Gastroesophageal sphincter (tissue), 4 donors: ENCODE results near the gene PSMD7. TPM values are rescaled to one million over a fixed set of nuclear protein-coding genes. Genes with fewer than 3 reads are reported as not detected.

Experiments used
- ATAC-seq: fragments of 150-250 bp; one replicate; pipeline ENCODE4 v1.9.1; 2016; ENCODE audit warnings: mild to moderate bottlenecking, moderate library complexity
- H3K27ac ChIP-seq, 4 donors: fragments of 200-600 bp; sonication (generic) in 3 of 4; 1 replicate in 3 of 4; 2 replicates in 1 of 4; pipeline ENCODE4 v1.5.1; 2016 to 2019
- H3K27me3 ChIP-seq: fragments of 200-600 bp; sonication (generic); one replicate; pipeline ENCODE4 v1.5.1; 2019
- H3K36me3 ChIP-seq, 2 donors: fragments of 200-600 bp; sonication (generic); one replicate each; pipeline ENCODE4 v1.5.1; 2019; ENCODE audit warnings: control low read depth in 1 of 2
- H3K4me1 ChIP-seq, 3 donors: fragments of 200-600 bp; sonication (generic); 1 replicate in 2 of 3; 2 replicates in 1 of 3; pipeline ENCODE4 v1.5.1; 2016 to 2019; ENCODE audit warnings: control low read depth in 2 of 3
- H3K4me3 ChIP-seq, 2 donors: fragments of 200-600 bp; sonication (generic); one replicate each; pipeline ENCODE4 v1.5.1; 2019; ENCODE audit warnings: mild to moderate bottlenecking in 1 of 2, moderate library complexity in 1 of 2
- H3K9me3 ChIP-seq, 3 donors: fragments of 200-600 bp; sonication (generic); one replicate each; pipeline ENCODE4 v1.5.1; 2017 to 2019; ENCODE audit warnings: control low read depth in 2 of 3
- EP300 ChIP-seq: sonication (generic); formaldehyde crosslinking; IDR thresholded peaks from one replicate; pipeline ENCODE4 v1.6.1; 2017; ENCODE audit warnings: antibody characterized with exemption, mild to moderate bottlenecking
- POLR2A ChIP-seq, 2 donors: fragments of 450-650 bp; IDR thresholded peaks; one replicate each; pipeline ENCODE4 v1.6.1; 2017; ENCODE audit warnings: antibody characterized with exemption in 2 of 2, mild to moderate bottlenecking in 2 of 2, moderate library complexity in 1 of 2
- POLR2AphosphoS5 ChIP-seq: sonication (generic); formaldehyde crosslinking; IDR thresholded peaks from one replicate; pipeline ENCODE4 v1.6.1; 2017; ENCODE audit warnings: antibody characterized with exemption
- WGBS, 2 donors: methylation state at CpG; one replicate each; pipeline ENCODE4 v1.1.5; 2018; ENCODE audit warnings: low coverage in 1 of 2; 5-methylcytosine and 5-hydroxymethylcytosine counted together
- total RNA-seq, 4 donors: library from RNA; depleted of rRNA; stranded (reverse); fragments of >200 nt; gene quantifications; one replicate each; pipeline ENCODE4 v1.1.0, GENCODE V29; 2016
- TF ChIP-seq, protein P1 (sequence below), 4 experiments: fragments of 200-600 bp in 2 of 4; fragments of 450-650 bp in 2 of 4; sonication (generic) in 1 of 4; IDR thresholded peaks; one replicate each; pipeline ENCODE4 v1.5.1; 2017 to 2019; ENCODE audit warnings: antibody characterized with exemption in 4 of 4, mild to moderate bottlenecking in 2 of 4, moderate library complexity in 2 of 4

Gene PSMD7
- total RNA-seq, 4 donors from 2014 or later: 70.5 to 111 (median 105) TPM

DNA sequence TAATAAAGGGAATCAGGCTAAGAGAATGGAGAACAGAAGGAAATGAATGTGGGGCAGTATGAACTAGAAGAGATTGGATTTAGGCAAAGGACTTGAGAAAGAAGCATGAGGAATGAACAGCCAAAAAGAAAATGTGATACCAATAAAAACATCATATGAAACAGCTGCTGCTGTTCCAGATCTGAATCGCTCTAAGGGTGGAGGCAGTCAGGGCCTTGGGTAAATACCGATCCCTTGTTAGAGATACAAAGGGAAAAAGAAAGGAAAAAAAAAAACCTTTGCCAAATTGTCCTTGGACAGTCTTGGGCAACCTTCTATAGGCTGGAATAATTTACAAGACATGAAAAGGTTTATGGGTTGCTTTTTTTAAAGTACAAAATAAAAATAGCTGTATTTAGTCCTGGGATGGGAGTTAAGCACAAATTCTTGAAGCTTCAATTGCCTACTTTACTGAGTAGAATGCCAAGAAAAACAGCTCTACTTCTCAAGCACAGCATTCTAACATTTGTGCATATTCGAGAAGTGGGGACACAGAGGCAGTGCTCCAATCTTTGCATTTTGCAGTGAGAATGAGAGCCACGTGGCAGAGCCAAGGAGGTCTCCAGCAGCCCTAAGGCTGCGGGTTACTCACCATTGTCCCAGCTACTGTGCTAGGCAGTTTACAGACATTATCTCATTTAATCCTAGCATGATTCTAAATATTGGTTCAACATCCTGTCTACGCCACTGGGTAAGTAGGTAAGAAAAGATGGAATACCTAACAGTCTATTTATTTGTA, 43.3 kb upstream of the PSMD7 start:
- Histone ChIP-seq H3K36me3 (no peaks in the 10 kb centered on the region), H3K9me3 (no peaks in the 10 kb centered on the region), H3K27ac (no peak overlapping the region), H3K4me3 (no peak overlapping the region), H3K4me1 (no peaks in the 10 kb centered on the region), H3K27me3 (no peaks in the 10 kb centered on the region)
- no peak for ATAC-seq
- WGBS, 2 donors: 52 to 76% methylated on average over 3 to 6 of the region's 6 CpGs
- TF ChIP-seq, protein P1, sequence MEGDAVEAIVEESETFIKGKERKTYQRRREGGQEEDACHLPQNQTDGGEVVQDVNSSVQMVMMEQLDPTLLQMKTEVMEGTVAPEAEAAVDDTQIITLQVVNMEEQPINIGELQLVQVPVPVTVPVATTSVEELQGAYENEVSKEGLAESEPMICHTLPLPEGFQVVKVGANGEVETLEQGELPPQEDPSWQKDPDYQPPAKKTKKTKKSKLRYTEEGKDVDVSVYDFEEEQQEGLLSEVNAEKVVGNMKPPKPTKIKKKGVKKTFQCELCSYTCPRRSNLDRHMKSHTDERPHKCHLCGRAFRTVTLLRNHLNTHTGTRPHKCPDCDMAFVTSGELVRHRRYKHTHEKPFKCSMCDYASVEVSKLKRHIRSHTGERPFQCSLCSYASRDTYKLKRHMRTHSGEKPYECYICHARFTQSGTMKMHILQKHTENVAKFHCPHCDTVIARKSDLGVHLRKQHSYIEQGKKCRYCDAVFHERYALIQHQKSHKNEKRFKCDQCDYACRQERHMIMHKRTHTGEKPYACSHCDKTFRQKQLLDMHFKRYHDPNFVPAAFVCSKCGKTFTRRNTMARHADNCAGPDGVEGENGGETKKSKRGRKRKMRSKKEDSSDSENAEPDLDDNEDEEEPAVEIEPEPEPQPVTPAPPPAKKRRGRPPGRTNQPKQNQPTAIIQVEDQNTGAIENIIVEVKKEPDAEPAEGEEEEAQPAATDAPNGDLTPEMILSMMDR (IDR thresholded peaks at IDR 0.05): no peak
- TF ChIP-seq EP300: no peak
- no peak for TF ChIP-seq POLR2A (IDR thresholded peaks at IDR 0.05)
- TF ChIP-seq POLR2AphosphoS5: no peak

DNA sequence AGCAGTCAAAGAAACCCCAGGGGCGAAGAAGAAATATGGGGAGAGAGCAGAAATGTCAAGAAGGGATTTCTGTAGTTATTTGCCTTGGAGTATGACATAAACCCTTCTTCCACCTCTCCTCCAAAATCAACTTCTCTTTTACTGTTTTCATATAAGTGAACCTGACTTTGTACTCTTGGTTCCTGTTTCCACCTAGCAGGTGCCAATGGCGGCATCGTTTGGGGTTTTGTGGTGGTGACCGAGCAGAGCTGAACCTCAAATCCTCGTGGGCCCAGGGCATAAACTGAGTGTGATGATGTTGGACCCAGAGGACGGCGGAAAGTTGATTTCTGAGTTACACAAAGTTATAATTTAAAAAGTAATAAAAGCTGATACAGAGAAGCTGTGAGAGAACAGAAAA, 39.6 kb upstream of the PSMD7 start:
- no peak overlapping the region for H3K27ac ChIP-seq
- H3K4me1 ChIP-seq: no peaks in the 10 kb centered on the region
- no peak for ATAC-seq
- no peak overlapping the region for H3K4me3 ChIP-seq
- no peaks in the 10 kb centered on the region for H3K27me3 ChIP-seq
- no peaks in the 10 kb centered on the region for H3K9me3 ChIP-seq
- H3K36me3 ChIP-seq: no peaks in the 10 kb centered on the region
- WGBS, 2 donors: 88 to 93% methylated on average over 3 to 6 of the region's 7 CpGs
- TF ChIP-seq POLR2AphosphoS5 (no peak), POLR2A (IDR thresholded peaks at IDR 0.05) (no peak), EP300 (no peak)
- TF ChIP-seq, protein P1 (IDR thresholded peaks at IDR 0.05): no peak

DNA sequence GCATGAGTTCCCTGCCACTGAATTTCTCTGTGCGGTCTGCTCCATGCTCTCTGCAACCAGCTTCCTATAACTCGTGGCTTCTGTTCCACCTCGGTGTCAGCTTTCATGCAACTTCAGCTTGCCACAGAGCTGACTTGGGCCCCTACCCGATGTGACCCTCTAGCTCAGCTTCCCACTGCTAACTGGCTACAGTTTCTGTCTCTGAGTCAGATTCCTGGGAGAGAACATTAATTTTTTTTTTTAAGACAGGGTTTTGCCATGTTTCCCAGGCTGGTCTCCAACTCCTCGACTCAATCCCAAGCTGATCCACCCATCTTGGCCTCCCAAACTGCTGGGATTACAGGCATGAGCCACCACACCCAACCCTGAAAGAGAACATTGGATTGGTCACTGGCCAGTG, 35.5 kb upstream of the PSMD7 start:
- Histone ChIP-seq H3K27me3 (no peaks in the 10 kb centered on the region), H3K9me3 (no peaks in the 10 kb centered on the region), H3K4me1 (peaks cover 0 to 12% (median 4%) of the 10 kb centered on the region in 3 donors), H3K36me3 (no peaks in the 10 kb centered on the region), H3K4me3 (no peak overlapping the region), H3K27ac (no peak overlapping the region)
- TF ChIP-seq POLR2AphosphoS5 (no peak), POLR2A (IDR thresholded peaks at IDR 0.05) (no peak), EP300 (no peak)
- TF ChIP-seq, protein P1 (IDR thresholded peaks at IDR 0.05): no peak
- ATAC-seq: peak; percentile 81
- WGBS, 2 donors: 53 to 67% methylated on average over 2 to 5 of the region's 5 CpGs

DNA sequence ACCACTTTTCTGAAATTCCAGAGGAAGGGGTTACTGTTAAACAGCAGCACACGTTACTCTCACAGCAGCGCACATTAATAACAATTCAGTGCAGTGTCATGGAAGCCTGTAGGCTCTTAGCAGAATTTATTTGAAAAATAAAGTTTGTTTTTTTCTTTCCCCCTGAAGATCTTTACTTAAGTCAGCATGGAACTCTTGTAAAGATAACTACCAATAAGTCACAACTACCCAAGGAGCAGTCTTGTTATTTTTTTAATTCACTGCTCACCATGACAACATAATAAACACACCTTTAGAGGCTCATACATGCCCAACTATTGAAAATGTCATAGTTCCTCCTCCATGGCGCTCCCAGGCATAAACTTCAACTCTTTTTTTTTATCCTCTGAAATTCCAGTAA, 31.8 kb upstream of the PSMD7 start:
- 43 to 47% methylated on average over 2 to 3 of the region's 3 CpGs for WGBS, 2 donors
- H3K9me3 ChIP-seq: no peaks in the 10 kb centered on the region
- H3K4me3 ChIP-seq: no peak overlapping the region
- peaks cover 0 to 24% (median 4%) of the 10 kb centered on the region in 3 donors for H3K4me1 ChIP-seq
- peak overlapping the region in 1 of 4 donors; percentile 31 for H3K27ac ChIP-seq
- H3K36me3 ChIP-seq: no peaks in the 10 kb centered on the region
- no peak for ATAC-seq
- no peak for TF ChIP-seq POLR2A (IDR thresholded peaks at IDR 0.05)
- no peak for TF ChIP-seq EP300
- TF ChIP-seq, protein P1 (IDR thresholded peaks at IDR 0.05): no peak
- TF ChIP-seq POLR2AphosphoS5: no peak
- no peaks in the 10 kb centered on the region for H3K27me3 ChIP-seq

DNA sequence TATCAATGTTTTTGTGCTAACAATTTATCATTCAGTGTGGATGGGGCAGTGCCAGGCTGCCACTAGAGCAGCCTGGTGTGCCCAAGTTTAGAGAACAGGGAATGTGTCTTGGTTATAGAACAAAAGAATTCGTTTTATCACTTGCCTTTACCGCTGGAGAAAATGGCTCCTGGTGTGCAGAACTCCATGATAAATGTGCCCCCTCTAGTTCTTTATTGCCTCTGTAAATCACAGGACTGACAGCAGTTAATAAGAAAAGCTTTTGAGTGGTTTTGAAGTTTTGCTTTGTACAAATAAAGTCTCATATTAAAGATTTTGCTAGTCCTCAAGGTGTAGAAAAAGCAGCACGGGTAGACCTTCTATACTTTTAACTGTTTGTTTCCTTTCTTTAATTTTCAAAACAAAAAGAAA, 28.2 kb upstream of the PSMD7 start:
- Histone ChIP-seq H3K27me3 (no peaks in the 10 kb centered on the region), H3K36me3 (no peaks in the 10 kb centered on the region), H3K27ac (no peak overlapping the region), H3K4me3 (no peak overlapping the region), H3K9me3 (no peaks in the 10 kb centered on the region), H3K4me1 (peaks cover 0 to 24% (median 4%) of the 10 kb centered on the region in 3 donors)
- WGBS, 2 donors: 17 to 31% methylated on average over 3 of the region's 3 CpGs
- TF ChIP-seq EP300: no peak
- TF ChIP-seq, protein P1 (IDR thresholded peaks at IDR 0.05): no peak
- no peak for TF ChIP-seq POLR2A (IDR thresholded peaks at IDR 0.05)
- TF ChIP-seq POLR2AphosphoS5: no peak
- ATAC-seq: no peak
